T follicular helper cell (primary cell): ENCODE data around the gene ACOX3.
"Not testable (repeated sequence)": the region's sequence is repeated elsewhere in the genome, so short reads cannot be mapped to it uniquely, and the experiment has no call there.

Experiments
- DNase-seq: peaks from one replicate; pipeline ENCODE4 v3.0.0-alpha.2; 2020; ENCODE audit warnings: low read depth

The ACOX3 gene

GRCh38 chr4:8434251-8435073 is 6.1 kb downstream of the ACOX3 start:
- DNase-seq, result no peak

- DNase-seq, result no peak
Measured at GRCh38 chr4:8433136-8433535, 7.4 kb downstream of the ACOX3 start.

GRCh38 chr4:8431553-8431952 is 9.0 kb downstream of the ACOX3 start:
- DNase-seq, result no peak

GRCh38 chr4:8428288-8429097 is 12.0 kb downstream of the ACOX3 start:
- peak; percentile 86 for DNase-seq

GRCh38 chr4:8427761-8428287 is 12.7 kb downstream of the ACOX3 start:
- DNase-seq, result no peak

GRCh38 chr4:8427262-8427661 is 13.3 kb downstream of the ACOX3 start:
- no peak for DNase-seq

- no peak for DNase-seq
Measured at GRCh38 chr4:8422786-8423185, 17.7 kb downstream of the ACOX3 start.

GRCh38 chr4:8422327-8422726 is 18.2 kb downstream of the ACOX3 start:
- DNase-seq, result no peak

GRCh38 chr4:8420151-8420550 is 20.4 kb downstream of the ACOX3 start:
- DNase-seq, result not testable (repeated sequence)

GRCh38 chr4:8419222-8420041 is 21.1 kb downstream of the ACOX3 start:
- DNase-seq, result no peak

GRCh38 chr4:8417071-8417614 is 23.4 kb downstream of the ACOX3 start:
- DNase-seq, result no peak

GRCh38 chr4:8414377-8414776 is 26.1 kb downstream of the ACOX3 start:
- no peak for DNase-seq

- DNase-seq, result no peak
Measured at GRCh38 chr4:8412288-8412687, 28.2 kb downstream of the ACOX3 start.

- no peak for DNase-seq
Measured at GRCh38 chr4:8411351-8412180, 29.0 kb downstream of the ACOX3 start.

- no peak for DNase-seq
Measured at GRCh38 chr4:8410641-8411271, 29.8 kb downstream of the ACOX3 start.

GRCh38 chr4:8410066-8410625 is 30.4 kb downstream of the ACOX3 start:
- DNase-seq, result no peak

- DNase-seq, result no peak
Measured at GRCh38 chr4:8409264-8410065, 31.1 kb downstream of the ACOX3 start.

- DNase-seq, result no peak
Measured at GRCh38 chr4:8407756-8408155, 32.8 kb downstream of the ACOX3 start.

GRCh38 chr4:8407316-8407715 is 33.2 kb downstream of the ACOX3 start:
- DNase-seq, result no peak
